HG02870 (cell line): ENCODE results near the gene SNAPC2.
"Not testable (repeated sequence)": the region's sequence is repeated elsewhere in the genome, so short reads cannot be mapped to it uniquely, and the experiment has no call there.

ENCODE experiments used
- ATAC-seq: cut with Tn5 transposase; IDR thresholded peaks from one replicate; pipeline ENCODE4 v1.9.1; 2021; ENCODE audit warnings: mild to moderate bottlenecking, moderate library complexity; ENCODE audit not compliant: unreplicated experiment

The SNAPC2 gene

DNA sequence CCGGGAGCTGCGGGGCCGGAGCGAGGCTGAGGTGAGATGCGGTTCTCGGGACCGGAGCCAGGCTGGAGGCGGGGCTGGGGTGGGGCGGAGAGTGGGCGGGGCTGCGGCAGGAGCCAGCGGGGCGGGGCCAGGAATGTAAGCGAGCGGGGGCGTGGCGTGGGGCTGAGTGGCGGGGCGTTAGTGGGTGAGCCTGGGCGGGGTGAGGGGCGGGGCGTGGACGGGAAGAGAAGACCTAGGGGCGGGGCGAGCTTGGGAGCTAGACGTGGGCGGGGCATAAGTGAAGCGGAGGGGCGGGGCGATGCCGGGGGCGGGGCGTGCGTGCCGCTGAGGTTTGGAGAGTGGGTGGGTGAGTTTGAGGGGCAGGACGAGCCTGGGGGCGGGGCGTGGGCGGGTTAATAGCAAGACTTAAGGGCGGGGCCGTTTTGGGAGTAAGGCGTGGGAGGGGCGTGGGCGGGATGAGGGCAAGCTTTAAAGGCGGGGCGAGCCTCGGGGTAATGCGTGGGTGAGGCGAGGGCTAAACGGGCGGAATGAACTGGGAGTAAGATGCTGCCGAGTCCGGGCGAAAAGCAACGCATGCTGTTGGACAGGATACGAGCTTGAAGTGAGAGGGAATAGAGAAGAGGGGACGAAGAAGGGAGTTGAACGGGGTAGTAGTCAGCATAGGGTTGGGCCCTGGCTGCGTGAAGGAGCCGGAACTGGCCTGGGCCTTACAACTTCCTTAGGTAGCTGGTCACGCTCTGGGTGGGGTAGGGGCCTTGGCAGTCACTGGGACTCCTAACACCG, 572 bp downstream of the SNAPC2 start:
- peak; percentile 41 for ATAC-seq

DNA sequence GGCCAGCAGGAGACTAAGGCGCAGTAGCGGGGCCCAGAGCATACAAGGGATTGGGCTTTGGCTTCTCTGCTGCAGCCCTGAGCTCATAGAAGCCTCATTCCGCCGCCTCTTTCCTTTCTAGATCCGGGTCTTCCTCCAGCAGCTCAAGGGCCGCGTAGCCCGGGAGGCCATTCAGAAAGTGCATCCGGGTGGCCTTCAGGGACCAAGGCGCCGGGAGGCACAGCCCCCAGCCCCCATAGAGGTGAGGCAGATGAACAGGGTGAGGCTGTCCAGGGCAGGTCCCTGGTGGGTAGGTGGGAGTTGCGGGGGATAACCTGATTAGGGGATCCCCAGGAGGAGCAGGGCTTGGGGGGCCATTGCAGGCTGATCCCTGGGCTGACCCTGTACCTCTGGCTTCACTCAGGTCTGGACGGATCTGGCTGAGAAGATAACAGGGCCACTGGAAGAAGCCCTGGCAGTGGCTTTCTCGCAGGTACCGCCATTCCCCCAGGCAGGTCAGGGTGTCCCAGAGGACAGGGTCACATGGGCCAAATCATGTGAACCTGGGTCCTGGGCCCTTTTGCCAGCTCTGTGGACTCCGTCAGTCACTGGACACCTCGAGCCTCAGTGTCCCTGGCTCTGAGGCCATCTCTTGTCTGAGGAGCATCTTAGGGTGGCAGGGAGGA, 1.3 kb downstream of the SNAPC2 start:
- ATAC-seq = no peak

DNA sequence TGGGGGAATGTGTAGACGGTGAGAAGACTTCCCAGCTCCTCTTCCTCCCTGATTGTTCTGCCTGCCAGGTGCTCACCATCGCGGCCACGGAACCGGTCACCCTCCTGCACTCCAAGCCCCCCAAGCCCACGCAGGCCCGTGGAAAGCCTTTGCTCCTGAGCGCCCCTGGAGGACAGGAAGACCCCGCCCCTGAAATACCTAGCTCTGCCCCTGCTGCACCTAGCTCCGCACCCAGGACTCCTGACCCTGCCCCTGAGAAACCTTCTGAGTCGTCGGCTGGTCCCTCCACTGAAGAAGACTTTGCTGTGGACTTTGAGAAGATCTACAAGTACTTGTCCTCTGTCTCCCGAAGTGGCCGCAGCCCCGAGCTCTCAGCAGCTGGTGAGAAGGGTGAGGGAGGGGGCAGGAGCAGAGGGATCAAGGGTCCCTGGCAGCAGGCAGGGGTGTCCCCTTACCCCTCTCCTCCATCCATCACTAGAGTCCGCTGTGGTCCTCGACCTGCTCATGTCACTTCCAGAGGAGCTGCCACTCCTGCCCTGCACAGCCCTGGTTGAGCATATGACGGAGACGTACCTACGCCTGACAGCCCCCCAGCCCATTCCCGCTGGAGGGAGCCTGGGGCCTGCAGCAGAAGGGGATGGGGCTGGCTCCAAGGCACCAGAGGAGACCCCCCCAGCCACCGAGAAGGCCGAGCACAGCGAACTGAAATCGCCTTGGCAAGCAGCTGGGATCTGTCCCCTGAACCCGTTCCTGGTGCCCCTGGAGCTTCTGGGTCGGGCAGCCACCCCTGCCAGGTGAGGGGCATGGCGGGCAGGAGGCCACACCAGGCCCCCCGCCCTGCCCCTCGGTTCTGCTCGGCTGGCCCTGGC, 2.1 kb downstream of the SNAPC2 start:
- ATAC-seq = no peak

DNA sequence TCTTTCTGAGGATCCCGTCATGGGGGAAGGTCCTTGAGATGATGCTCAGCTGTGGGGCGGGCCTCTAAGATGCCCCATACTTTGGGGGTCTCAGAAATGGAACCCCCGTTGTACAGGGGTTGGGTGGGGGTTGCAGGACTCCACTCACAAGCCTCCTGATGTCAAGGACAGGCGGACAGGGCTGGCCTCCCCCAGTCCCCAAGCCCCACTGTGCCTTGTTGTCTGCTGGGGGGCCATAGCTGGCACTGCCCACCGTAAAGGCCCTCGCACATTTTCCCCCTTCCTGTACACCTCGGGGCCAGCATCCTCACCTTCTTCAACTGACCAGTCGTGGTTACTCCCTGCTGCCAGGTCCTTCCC, 2.7 kb downstream of the SNAPC2 start:
- no peak for ATAC-seq

DNA sequence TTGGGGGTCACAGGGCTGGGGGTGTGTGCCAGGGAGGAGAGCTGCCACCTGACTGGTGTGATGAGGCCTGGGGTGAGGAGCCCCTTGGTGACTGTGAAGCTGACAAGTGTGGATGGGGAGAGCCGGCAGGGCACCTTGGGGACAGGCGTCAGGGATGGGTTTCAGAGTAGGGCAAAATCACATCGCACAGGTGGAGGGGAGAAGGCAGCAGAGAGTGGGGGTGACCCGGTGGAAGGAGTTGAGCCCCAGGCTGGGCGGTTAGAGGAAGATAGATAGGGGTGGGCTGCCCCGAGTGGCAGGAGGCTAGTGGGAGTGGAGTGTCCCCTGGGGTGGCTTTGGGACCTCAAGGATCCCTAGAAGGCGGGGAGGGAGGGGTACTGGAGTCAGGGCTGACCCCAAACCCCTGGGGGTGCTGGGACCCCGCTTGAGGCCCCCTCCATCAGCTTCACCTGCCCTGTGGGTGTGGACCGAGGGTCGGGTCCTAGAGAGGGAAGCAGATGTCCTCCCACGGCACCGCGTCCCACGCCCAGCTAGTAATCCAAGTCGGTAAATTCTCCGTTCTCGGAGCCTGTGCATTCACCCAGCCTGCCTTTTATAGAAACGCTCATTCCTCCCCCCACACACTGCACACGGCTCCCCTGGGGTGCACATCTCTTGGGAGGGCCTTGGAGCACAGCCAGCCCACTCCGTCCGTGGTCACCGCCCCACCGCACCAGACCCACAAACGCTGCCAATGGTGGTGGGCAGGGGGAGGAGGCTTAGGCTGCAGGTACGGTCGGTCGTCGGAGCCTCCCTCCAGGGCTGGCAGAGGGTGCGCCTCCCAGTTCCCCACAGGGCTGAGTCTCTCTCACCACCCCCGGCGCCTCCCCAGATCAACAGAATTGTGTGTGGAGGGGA, 3.4 kb downstream of the SNAPC2 start:
- ATAC-seq = no peak

DNA sequence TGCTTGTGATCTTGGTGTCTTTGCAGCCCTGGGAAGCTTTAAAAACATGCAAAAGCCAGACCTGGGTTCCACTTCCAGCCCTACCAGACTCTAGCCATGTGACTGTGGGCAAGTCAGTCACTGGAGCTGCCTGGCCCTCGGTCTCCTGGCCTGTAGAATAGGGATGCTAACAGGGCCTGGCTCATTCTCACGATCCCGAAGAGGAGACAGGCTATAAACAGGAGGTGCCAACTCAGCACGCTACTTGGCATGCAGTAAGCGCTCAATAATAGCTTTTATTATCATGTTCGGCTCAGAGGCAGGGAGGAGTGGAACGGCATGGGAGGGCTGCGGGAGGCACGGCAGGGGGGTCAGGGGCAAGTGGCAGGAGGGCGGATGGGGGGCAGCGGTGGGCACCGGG, 4.1 kb downstream of the SNAPC2 start:
- ATAC-seq = no peak

DNA sequence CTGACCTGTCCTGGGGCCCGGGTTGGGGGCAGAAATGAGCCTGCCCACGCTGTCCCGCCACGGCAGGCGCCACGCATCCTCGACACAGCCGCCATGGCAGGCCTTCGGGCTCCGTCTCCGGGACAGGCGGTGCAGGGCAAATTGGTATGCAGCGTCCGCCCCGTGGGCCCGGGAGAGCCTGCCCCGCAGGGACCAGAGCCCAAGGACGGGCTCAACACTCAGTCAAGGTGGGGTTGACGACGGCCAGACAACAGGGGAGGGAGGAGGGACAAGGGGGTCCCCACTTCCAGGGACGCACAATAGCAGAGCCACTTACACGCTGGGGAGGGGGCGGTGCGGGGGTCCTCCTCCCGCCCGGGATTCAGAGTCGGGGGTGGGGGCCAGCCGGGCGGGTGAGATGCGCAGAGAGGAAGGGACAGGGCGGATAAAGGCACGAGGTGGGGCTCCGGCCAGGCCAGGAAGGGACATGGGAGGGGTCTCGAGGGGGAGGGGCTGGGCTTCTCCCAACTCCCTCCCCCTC, 4.6 kb downstream of the SNAPC2 start:
- no peak for ATAC-seq

DNA sequence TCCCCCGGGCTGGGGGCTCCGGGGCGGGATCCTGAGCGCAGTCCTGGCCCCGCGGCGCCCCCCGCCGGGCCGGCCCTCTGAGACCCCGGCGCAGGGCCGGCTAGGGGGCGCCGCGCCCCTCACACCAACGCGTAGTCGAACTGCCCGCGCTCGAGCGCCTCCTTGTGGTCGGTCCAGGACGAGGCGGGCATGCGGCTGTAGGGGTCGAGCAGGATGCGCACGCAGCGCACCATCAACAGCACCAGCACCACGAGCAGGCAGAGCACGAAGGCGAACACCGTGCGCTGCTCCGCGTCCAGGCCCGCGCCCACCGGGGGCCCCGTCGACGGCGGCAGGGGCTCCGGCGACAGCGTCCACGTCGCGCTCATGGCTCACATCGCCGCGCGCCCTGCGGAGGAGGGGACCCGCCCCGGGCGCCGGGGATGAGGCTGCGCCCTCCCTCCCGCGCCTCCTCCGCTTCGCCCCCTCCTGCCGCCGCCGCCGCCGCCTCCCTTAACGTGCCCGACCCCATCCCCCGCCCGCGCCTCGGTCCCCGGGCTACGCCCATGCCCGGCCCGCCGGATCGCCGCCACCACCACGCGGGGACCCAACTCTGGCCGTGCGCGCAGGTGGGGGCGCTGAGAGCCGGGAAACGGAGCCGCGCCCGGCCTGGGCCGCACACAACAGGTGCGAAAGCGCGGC, 5.2 kb downstream of the SNAPC2 start:
- ATAC-seq = no peak

DNA sequence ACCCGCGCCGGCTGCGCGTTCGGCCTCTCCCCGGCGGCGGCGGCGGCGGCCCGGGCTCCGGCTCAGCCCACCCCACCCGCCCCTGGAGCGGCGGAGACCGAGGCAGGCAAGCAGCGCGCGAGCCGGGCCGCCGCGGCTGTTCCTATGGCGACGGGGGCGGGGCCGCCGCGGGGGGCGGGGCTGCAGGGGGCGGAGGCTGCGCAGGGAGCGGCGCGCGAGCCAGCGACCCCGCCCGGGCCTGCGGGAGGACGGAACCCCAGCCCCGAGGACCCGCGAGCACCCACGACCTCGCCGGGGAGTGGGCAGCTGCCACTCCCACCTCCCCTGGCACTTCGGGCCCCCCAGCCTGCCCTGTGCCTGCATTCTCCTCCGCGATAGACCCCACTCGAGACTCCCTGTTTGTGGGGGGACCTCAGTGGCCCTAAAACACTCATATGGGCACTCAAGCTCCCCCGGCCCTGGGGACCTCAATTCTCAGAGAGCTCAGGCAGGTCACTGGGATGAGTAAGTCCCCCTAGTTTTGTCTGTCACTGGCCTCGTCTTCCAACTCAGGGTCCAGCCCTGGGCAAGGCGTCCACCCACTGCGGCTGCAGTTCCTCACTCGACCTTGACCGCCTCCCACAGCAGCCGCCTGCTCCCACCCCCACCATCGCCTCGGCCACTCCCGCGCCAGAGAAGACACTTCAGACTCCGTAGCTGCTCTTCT, 6.0 kb downstream of the SNAPC2 start, which contains the start of gene CTXN1:
Gene CTXN1 (minus strand): TSS at position 115 of the 706 bp plus-strand sequence. CDS start 597 bp downstream, outside the sequence.
- no peak for ATAC-seq

DNA sequence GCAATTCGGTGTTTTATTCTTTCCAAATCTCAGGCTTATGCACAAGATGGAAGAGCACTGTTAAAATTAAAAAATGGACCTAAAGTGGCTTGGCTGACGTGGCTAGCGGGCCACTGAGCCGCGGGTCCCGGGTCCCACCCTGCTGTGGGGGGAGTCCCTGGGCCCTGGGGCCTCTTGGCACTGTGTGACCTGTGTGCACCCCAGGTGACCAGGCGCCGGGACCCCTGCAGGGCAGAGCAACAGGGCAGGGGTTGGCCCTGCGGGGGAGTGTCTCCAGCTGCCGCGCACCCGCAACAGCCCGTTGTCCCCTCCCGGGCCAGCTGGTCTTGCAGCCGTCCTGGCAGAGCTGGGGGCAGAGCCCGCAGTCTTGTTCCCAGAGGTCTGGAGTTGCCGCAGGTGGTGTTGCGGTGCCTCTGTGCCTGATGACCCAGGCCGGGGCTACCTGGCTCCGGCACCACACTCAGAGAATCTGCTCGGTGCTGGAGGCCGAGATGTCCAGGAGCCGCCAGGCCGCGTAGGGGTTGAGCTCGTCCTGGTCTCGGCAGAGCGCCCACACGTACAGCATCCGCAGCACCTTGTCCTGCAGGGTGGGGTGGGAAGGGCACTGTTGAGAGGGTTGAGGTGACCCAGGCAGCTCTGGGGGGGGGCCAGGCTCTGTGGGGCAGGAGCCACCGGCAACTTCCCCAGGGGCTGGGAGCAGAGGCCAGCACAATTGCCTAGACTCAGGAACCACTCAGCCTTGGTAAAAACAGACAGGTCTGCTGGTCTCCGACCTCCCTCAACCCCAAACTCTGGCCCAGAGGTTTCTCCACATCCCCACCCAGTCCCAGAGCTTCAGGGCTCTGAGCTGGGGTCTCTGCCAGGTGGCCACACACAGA, 6.8 kb downstream of the SNAPC2 start:
- no peak for ATAC-seq

DNA sequence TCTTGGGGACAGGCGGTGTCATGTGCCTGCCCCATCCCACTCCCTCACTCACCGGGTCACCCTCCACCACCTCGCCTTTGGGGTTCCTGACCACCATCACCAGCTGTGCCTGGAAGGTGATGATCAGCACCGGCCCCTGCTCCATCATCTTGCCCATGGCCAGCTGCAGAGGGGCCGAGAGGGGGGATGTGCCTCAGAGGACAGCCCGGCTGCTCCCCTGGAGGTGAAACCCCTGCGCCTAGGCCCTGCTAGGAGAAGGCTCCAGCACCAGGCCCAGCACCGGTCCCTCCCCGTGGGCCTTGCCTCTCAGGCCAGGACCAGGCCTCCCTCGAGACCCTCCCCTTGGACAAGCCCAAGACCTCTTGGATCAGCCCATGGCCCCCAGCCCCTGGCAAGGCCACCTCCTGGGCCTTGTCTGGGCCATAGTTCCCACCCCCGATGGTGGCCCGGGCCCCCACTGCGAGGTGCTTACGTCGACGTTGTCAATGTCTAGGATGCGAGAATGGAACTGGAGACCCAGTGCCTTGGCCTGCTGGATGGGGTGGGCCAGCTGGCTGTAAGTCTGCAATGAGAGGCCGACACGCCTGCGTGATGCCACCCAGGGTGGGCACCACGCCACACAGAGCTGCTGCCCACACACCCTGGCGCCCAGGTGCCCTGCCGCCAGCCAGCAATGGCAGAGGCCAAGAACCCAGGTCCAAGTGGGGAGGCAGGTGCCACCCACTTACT, 7.6 kb downstream of the SNAPC2 start:
- no peak for ATAC-seq

DNA sequence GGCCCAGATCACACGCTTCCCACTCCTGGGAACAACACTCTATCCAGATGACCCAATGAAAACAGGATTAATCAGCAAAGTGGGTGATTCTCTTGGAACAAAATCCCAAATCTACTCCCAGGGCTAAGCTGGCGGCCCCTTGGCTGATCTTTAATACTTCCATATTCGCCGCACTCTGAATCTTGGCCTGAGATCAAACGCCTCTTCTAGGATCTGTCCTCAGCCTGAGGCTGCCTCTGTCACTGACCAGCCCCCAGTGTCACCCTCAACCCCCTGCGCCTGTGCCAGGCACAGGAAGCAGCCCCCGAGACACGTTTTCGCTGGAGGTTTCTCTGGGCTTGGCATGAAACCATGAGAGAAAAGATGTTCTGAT, 8.2 kb downstream of the SNAPC2 start:
- ATAC-seq = no peak

DNA sequence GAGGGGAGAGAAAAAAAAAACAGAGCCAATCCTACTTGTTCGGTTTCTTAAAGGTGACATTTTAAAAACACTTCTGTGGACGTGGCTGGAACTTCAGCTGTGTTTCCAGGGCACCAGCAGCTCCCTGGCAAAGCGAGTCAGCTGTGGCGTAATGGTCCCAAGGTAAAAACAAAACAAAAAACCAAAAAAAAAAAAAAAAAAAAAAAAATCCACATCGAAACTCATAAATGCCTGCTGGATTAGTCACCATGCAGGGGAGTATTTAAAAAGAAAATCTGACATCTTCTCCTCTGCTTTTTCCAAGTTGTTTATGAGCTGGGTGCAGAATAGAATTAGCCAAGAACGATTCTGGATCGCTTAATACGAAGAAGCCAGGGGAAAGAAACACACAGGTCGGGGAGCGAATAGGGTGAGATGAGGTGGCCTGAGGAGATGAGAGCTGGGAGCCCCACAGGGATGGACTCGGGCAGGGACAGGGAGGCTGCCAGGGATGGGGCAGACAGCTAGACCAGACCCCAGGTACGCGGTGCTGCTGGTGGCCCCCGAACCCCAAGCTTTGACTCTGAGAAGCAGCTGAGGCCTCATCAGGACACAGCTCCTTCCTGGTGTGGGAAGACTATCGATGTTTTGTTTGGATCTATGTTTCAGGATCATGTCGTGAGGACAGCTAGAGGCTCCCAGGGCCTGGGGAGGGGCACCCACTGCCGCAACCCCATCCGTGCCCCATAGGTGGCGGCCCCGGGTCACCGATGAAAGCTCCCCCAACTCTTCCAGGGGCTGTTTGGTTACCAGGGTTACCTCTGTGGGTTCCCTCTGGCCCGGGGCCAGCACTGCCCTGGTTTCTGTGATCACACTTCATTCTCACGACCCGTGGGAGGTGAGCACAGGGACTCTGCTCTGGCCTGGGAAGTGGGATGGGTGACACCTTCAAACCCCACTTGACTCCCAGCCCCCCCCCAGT, 8.9 kb downstream of the SNAPC2 start:
- no peak for ATAC-seq

DNA sequence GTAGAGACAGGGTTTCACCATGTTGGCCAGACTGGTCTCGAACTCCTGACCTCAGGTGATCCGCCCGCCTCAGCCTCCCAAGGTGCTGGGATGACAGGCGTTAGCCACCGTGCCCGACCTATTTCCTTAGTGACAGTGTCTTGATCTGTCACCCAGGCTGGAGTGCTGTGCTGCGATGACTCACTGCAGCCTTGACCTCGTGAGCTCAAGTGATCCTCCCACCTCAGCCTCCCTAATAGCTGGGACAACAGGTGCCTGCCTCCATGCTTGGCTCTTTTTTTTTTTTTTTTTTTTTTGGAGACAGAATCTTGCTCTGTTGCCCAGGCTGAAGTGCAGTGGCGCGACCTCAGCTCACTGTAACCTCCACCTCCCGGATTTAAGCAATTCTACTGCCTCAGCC, 9.9 kb downstream of the SNAPC2 start:
- not testable (repeated sequence) for ATAC-seq

DNA sequence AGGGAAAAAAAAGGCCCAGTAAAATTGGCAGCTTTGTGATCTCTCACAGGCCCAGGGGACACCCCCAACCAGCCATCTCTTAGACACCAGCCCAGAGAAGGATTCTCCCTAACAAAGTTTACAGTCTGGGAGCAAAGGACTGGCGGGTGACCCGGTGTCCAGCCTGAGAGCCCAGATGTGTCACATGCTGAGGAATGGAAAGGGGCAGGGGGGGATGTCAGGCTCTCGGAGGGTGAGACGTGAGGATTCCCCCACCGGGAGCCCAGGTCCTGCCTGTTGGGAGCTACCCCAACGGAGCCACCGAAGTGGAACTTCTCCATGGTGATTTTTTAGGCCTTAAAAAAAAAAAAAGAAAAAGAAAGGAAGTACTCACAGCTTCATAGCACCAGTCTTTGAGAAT, 10.6 kb downstream of the SNAPC2 start:
- ATAC-seq = no peak
